SW480 (cell line): ENCODE data around the gene JPH2.

Experiments used
- DNase-seq: peaks from one replicate; pipeline ENCODE4 v3.0.0-alpha.2; 2016; ENCODE audit warnings: low spot score

JPH2 gene

GRCh38 chr20:44102582-44102981, 84.4 kb downstream of the JPH2 start:
- no peak for DNase-seq

- DNase-seq: no peak
These were observed 87.2 kb downstream of the JPH2 start for GRCh38 chr20:44099832-44100231.

- DNase-seq: no peak
These were observed 88.3 kb downstream of the JPH2 start for GRCh38 chr20:44098657-44099056.

- DNase-seq: no peak
These were observed 88.7 kb downstream of the JPH2 start for GRCh38 chr20:44098256-44098630.

GRCh38 chr20:44097521-44098255, 89.3 kb downstream of the JPH2 start:
- peak; percentile 52 for DNase-seq

GRCh38 chr20:44095831-44096230, 91.2 kb downstream of the JPH2 start:
- DNase-seq: no peak

- DNase-seq: no peak
These were observed 93.8 kb downstream of the JPH2 start for GRCh38 chr20:44093249-44093582.

- peak; percentile 62 for DNase-seq
These were observed 94.3 kb downstream of the JPH2 start for GRCh38 chr20:44092551-44093248.

- DNase-seq: peak; percentile 71
These were observed 96.0 kb downstream of the JPH2 start for GRCh38 chr20:44091026-44091425.

GRCh38 chr20:44089987-44090674, 96.9 kb downstream of the JPH2 start:
- peak; percentile 76 for DNase-seq

- DNase-seq: no peak
These were observed 99.2 kb downstream of the JPH2 start for GRCh38 chr20:44087857-44088120.

GRCh38 chr20:44087051-44087856, 99.7 kb downstream of the JPH2 start:
- no peak for DNase-seq

- no peak for DNase-seq
These were observed 101.2 kb downstream of the JPH2 start for GRCh38 chr20:44085616-44086434.

GRCh38 chr20:44084891-44085290, 102.1 kb downstream of the JPH2 start:
- no peak for DNase-seq

GRCh38 chr20:44084439-44084838, 102.5 kb downstream of the JPH2 start:
- no peak for DNase-seq

- DNase-seq: no peak
These were observed 103.6 kb downstream of the JPH2 start for GRCh38 chr20:44083220-44083933.

GRCh38 chr20:44081888-44082287, 105.1 kb downstream of the JPH2 start:
- DNase-seq: no peak

- no peak for DNase-seq
These were observed 105.5 kb downstream of the JPH2 start for GRCh38 chr20:44081476-44081875.

- DNase-seq: peak; percentile 84
These were observed 106.2 kb downstream of the JPH2 start for GRCh38 chr20:44080646-44081267.

GRCh38 chr20:44080064-44080463, 106.9 kb downstream of the JPH2 start:
- no peak for DNase-seq

GRCh38 chr20:44079291-44079690, 107.7 kb downstream of the JPH2 start:
- no peak for DNase-seq
